Measurements from ENCODE around the gene RAB3IP.
"Not testable (repeated sequence)": the region's sequence is repeated elsewhere in the genome, so short reads cannot be mapped to it uniquely, and the experiment has no call there.

The RAB3IP gene

DNA sequence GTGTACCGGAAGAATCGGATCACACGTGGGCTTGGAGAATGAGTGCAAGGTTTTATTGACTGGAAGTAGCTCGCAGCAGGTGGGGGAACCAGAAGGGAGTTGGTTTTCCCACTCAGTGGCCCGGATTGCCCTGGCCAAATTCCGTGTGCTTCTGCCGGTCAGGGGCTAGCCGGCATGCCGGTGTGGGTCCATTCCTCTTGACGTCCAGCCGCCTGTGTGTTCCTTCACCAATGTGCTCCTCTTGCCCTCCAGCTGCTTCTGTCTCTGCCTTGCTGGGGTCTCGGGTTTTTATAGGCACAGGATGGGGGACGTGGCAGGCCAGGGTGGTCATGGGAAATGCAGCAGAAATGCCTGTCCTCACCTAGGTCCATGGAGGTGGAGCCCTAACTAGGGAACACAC, 97.4 kb downstream of the RAB3IP start:
- DNase-seq = no peak

DNA sequence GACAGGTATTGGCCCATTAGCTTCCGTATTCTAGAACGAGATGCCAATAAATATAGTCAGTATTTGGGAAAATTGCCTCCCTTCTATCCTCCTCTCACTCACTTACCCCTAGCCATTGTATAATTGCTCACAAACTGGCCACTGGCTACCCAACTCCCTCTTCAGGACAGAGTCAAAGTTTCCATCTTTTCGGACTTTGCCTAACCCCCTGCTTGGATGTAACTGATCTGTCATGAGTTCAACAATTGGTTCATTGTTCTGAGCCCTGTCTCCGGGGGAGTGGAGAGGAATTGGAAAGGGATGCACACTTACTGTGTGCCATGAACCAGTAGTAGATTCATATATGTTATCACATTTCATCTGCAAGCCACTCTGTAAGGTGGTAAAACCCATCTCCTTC, 98.5 kb downstream of the RAB3IP start:
- DNase-seq = peak in 1 of 2 donors; percentile 55

DNA sequence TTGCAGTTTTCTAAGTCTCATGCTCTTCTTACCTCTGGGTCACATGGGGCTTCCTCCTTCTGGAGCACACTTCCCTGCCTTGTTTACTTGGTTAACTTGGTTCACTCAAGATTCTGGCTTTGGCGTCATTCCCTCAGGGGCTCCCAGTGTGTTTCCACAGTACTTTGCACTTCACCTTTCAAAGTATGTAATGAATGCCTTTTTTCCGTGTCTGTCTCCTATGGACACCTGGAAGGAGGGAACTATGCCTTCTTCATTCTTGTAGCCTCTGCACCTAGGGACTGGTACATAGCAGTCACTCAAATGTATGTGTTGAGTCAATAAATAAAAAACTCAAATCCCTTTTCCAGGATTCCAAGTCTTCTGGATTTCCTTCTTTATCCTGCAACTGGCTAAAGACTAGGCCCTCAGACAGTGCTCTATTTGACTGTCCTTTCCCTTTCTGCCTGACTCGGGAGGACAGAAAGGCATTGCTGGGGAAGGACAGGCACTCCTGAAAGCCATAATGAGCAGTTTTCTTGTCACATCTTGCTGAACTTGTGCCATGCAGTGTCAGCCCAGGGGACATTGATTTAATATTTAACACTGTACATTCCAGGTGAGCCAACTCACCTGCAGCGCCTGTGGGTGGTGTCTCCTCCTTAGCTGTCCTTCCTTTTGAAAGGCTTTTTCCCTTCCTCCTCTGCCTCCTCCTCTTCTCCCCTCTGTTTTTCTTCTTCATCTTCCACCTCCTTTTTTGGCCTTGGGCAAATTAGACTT, 99.2 kb downstream of the RAB3IP start:
- no peak for DNase-seq

DNA sequence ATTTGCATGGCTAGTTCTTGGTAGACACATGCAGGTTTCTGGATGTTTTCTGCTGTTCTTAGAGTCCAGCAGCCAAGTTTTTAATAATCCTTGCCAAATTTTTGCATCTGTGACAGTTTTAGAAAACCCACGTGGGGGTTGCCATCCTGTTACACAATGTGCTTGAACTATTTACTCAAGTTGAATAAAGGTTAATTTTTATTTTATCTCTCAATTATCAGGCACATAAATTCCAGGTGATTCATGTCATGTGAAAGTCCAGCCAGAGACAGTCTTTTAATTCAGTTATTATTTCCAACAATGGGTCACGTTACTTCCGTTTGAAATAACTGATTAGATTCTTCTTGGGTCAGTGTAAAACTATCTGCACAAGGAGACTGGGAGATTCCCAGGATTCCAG, 102.1 kb downstream of the RAB3IP start:
- no peak for DNase-seq

DNA sequence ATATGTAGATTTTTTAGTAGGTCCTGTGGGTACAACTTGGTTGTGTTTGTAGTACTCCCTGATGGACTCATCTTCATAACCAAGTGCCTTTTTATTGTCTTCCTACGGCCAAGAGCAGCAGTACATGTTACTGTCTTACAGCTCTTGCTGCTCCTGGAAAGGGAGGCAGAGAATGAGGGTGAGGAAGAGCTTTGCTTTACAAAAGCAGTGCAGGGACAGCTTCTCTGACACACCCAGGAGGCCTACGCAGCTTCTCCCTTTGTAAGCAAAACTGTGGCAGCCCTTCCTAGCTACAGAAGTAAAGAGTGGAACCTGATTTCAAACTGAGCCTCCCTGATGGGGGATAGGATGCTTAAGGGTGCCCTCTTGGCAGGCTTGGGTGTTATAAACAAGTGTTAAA, 104.9 kb downstream of the RAB3IP start:
- DNase-seq = peak in 1 of 2 donors; percentile 22

DNA sequence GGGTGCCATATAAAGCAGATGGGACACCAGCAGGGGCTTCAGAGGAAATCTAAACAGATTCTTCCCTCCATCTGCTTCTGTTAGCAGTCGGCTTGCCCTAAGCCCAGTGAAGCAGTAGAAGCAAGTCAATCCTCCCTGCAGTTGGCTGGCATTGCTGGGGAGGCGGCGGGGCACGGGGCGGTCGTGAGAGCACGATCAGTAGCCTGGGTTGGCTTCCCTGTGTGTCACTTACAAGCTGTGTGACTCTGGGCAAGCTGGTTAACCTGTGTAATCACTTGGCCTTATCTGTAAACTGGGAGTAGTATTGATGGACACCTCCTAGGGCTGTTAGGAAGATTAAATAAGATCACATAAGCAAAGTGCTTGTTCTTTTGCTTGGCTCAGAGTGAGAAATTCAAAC, 105.8 kb downstream of the RAB3IP start:
- DNase-seq = no peak

DNA sequence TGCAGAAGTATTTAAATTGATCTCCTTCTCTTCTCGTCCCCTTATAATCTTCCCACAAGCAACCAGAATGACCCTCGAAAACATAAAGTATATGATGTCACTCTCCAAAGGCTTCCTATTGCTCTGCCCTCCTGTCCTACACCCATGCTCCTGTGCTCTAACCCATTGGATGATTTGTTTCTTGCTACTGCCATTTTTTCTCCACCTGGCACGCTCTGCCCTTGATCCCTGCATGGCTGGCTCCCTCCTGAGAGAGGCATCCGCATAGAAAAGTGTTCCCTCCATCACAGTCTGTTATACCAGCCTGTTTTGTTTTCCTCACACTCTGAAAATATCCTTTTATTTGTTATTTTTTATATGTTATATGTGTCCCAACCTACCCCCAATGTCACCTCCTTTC, 106.2 kb downstream of the RAB3IP start:
- DNase-seq = no peak

DNA sequence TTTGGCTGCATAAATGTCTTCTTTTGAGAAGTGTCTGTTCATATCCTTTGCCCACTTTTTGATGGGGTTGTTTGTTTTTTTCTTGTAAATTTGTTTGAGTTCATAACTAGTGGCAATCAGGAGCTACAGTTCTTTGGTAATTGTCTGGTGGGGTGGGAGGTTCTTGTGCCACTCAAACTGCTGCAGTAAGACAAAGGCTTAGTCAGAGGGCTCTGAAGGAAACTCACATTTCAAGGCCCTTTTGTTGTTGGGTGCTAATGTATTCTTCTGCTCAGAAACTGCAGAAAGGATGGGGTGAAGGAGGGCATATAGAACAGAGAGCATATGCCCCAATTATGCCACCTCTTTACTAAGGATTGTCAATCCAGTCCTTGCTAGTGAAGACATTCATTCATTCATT, 108.3 kb downstream of the RAB3IP start:
- peak in 1 of 2 donors; percentile 53 for DNase-seq

DNA sequence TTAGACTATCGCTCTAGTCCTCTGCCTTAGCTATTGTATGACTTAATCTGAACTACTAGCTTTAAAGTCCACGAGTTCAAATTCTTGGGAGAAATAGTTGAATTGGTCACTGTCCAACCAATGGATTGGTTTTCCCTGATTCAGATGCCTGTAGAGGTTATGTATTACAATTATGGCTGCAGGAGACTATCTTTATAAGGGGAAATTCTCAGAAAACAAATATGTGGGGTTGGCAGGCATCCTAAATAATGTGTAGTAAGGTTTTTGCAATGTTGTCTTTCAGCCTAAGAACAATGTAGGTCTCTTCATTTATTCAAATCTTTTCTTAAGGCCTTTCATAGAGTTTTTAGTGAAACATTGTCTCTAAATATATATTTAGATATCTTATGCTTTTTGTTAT, 113.3 kb downstream of the RAB3IP start:
- DNase-seq = no peak

DNA sequence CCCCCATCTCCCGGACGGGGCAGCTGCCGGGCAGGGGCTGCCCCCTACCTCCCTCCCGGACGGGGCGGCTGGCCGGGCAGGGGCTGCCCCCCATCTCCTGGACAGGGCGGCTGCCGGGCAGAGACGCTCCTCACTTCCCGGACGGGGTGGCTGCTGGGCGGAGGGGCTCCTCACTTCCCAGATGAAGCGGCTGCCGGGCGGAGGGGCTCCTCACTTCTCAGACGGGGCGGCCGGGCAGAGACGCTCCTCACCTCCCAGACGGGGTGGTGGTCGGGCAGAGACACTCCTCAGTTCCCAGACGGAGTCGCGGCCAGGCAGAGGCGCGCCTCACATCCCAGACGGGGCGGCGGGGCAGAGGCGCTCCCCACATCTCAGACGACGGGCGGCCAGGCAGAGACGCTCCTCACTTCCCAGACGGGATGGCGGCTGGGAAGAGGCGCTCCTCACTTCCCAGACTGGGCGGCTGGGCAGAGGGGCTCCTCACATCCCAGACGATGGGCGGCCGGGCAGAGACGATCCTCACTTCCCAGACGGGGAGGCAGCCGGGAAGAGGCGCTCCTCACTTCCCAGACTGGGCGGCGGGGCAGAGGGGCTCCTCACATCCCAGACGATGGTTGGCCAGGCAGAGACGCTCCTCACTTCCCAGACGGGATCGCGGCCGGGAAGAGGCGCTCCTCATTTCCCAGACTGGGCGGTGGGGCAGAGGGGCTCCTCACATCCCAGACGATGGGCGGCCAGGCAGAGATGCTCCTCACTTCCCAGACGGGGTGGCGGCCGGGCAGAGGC, 114.7 kb downstream of the RAB3IP start:
- DNase-seq = not testable (repeated sequence)

DNA sequence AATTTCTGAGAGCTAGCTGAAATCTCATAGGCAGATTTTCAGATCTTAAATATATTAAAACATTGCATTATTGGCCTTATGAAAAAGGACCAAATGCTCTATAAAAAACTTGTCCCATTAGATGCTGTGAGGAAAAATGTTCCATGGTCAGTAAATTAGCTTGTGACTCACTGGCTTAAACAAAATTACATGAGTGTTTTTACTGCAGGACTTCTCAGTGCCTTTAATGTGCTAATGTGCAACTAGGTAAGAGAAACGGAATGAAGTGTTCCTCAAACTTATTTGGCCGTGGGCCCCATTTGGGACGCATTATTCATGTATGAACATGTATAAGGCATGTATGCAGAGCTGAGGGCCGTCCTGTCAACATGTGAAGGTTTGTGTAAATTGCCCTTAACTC, 128.0 kb downstream of the RAB3IP start:
- no peak for DNase-seq

DNA sequence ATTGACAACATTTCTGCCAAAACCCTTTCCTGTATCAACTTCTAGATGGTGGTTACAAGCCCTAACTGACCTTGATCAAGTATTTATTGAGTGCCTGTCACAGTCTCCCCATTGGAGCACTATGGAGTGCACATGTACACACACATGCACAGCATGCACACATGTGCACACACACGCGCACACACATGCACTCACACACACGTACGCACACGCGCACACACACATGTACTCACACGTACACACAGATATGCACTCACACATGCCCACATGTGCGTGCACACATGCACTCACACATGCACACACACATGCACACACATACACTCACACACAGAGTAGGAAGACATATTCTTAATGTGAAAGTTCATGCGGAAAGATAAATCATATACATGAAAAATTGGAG, 130.0 kb downstream of the RAB3IP start:
- DNase-seq = no peak

DNA sequence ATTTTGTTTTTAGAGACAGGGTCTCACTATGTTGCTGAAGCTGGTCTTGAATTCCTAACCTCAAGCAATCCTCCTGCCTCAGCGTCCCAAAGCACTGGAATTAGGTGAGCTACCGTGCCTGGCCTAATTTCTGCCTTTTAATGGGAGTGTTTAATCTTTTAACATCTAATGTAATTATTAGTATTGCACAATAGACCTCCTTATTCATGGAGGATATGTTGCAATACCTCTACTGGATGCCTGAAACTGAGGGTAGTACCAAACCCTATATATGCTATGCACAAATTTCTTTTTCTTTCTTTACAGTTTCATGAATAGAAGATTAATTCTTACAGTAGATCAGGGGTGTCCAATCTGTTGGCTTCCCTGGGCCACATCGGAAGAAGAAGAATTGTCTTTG, 134.1 kb downstream of the RAB3IP start:
- no peak for DNase-seq

All from hippocampal formation (tissue), 2 donors.